ENCODE results near the gene FBXW7. TPM values are rescaled to one million over a fixed set of nuclear protein-coding genes. Genes with fewer than 3 reads are reported as not detected.

FBXW7 gene
- total and polyA plus RNA-seq, 4 experiments from 2014 or later, result 36.2 to 148 (median 92.9) TPM

GRCh38 chr4:152278505-152279233 is 257.2 kb downstream of the FBXW7 start:
- POLR2A ChIA-PET (ENCODE audit: partially characterized antibody), result interaction anchor here (1.3 kb wide), 2 partner anchors 23 to 33 kb away, joined by 3 to 4 read pairs; no protein-coding TSS in a partner anchor
- Histone ChIP-seq H3K9me3 (ENCODE audit: control insufficient read depth in 1 of 2, low read length in 2 of 2) (no peaks in the 10 kb centered on the region), H3K27ac (ENCODE audit: low read depth, low read length) (no peak overlapping the region), H3K27me3 (ENCODE audit: insufficient read depth, low read length) (no peaks in the 10 kb centered on the region), H3K4me1 (ENCODE audit: insufficient read depth, low read length) (peaks cover 18% of the 10 kb centered on the region), H3K36me3 (ENCODE audit: insufficient read depth, low read length) (no peaks in the 10 kb centered on the region), H3K4me3 (ENCODE audit: low read length in 2 of 2) (no peak overlapping the region)
- no peaks in the 10 kb centered on the region for H3K9me3 Mint-ChIP-seq
- H3K36me3 Mint-ChIP-seq, result peaks cover 0 to 3% of the 10 kb centered on the region in 2 donors
- intact Hi-C loops (cut with micrococcal nuclease), result no loop called here
- H3K4me3 Mint-ChIP-seq, result no peak overlapping the region
- H3K27me3 Mint-ChIP-seq, result no peaks in the 10 kb centered on the region
- CTCF ChIA-PET (ENCODE audit: partially characterized antibody), result interaction anchor here (1.1 to 1.2 kb wide), 2 partner anchors 10 to 177 kb away, joined by 3 to 4 read pairs; no protein-coding TSS in a partner anchor
- DNase-seq, result no peak
- H3K27ac Mint-ChIP-seq, result peak overlapping the region in 3 of 7 donors; percentile 32 to 73 (median 46)
- H3K4me1 Mint-ChIP-seq, result peaks cover 19 to 35% (median 26%) of the 10 kb centered on the region in 4 donors

GRCh38 chr4:152278172-152278504 is 257.8 kb downstream of the FBXW7 start:
- POLR2A ChIA-PET (ENCODE audit: partially characterized antibody), result interaction anchor here (1.1 to 1.3 kb wide), 2 partner anchors 23 to 29 kb away, joined by 3 to 4 read pairs; no protein-coding TSS in a partner anchor
- Mint-ChIP-seq H3K27ac (peak overlapping the region in 1 of 7 donors; percentile 29), H3K27me3 (no peaks in the 10 kb centered on the region)

GRCh38 chr4:152277333-152277732 is 258.6 kb downstream of the FBXW7 start:
- ChIA-PET CTCF (ENCODE audit: partially characterized antibody) (interaction anchor here (1.2 kb wide), 1 partner anchor 15 kb away, joined by 5 read pairs; no protein-coding TSS in a partner anchor), POLR2A (ENCODE audit: partially characterized antibody) (interaction anchor here (1.1 to 1.3 kb wide), 2 partner anchors 22 to 30 kb away, joined by 3 to 4 read pairs; no protein-coding TSS in a partner anchor)
- peaks cover 18 to 23% (median 20%) of the 10 kb centered on the region in 4 donors for H3K4me1 Mint-ChIP-seq
- no peaks in the 10 kb centered on the region for H3K27me3 Mint-ChIP-seq
- DNase-seq, result no peak
- intact Hi-C loops (cut with micrococcal nuclease), result no loop called here
- Histone ChIP-seq H3K27me3 (ENCODE audit: insufficient read depth, low read length) (no peaks in the 10 kb centered on the region), H3K9me3 (ENCODE audit: control insufficient read depth in 1 of 2, low read length in 2 of 2) (no peaks in the 10 kb centered on the region), H3K4me1 (ENCODE audit: insufficient read depth, low read length) (peaks cover 17% of the 10 kb centered on the region), H3K4me3 (ENCODE audit: low read length in 2 of 2) (no peak overlapping the region), H3K36me3 (ENCODE audit: insufficient read depth, low read length) (no peaks in the 10 kb centered on the region), H3K27ac (ENCODE audit: low read depth, low read length) (no peak overlapping the region)
- H3K9me3 Mint-ChIP-seq, result no peaks in the 10 kb centered on the region
- peak overlapping the region in 1 of 7 donors; percentile 13 for H3K27ac Mint-ChIP-seq
- H3K4me3 Mint-ChIP-seq, result no peak overlapping the region
- peaks cover 0 to 3% of the 10 kb centered on the region in 2 donors for H3K36me3 Mint-ChIP-seq

More at GRCh38 chr4:152278172-152278504, 257.8 kb downstream of the FBXW7 start:
- Histone ChIP-seq H3K4me3 (ENCODE audit: low read length in 2 of 2) (no peak overlapping the region), H3K36me3 (ENCODE audit: insufficient read depth, low read length) (no peaks in the 10 kb centered on the region), H3K4me1 (ENCODE audit: insufficient read depth, low read length) (peaks cover 18% of the 10 kb centered on the region), H3K27me3 (ENCODE audit: insufficient read depth, low read length) (no peaks in the 10 kb centered on the region), H3K9me3 (ENCODE audit: control insufficient read depth in 1 of 2, low read length in 2 of 2) (no peaks in the 10 kb centered on the region), H3K27ac (ENCODE audit: low read depth, low read length) (no peak overlapping the region)
- Mint-ChIP-seq H3K4me1 (peaks cover 19 to 31% (median 24%) of the 10 kb centered on the region in 4 donors), H3K9me3 (no peaks in the 10 kb centered on the region), H3K4me3 (no peak overlapping the region), H3K36me3 (peaks cover 0 to 3% of the 10 kb centered on the region in 2 donors)
- intact Hi-C loops (cut with micrococcal nuclease), result no loop called here
- DNase-seq, result no peak
- CTCF ChIA-PET (ENCODE audit: partially characterized antibody), result interaction anchor here (1.1 to 1.2 kb wide), 2 partner anchors 16 to 177 kb away, joined by 4 to 5 read pairs; no protein-coding TSS in a partner anchor

GRCh38 chr4:152273343-152273742 is 262.5 kb downstream of the FBXW7 start:
- no peak overlapping the region for H3K27ac ChIP-seq (ENCODE audit: low read depth, low read length)
- H3K9me3 ChIP-seq (ENCODE audit: control insufficient read depth in 1 of 2, low read length in 2 of 2), result no peaks in the 10 kb centered on the region
- H3K36me3 ChIP-seq (ENCODE audit: insufficient read depth, low read length), result no peaks in the 10 kb centered on the region
- H3K4me1 Mint-ChIP-seq, result no peaks in the 10 kb centered on the region
- no peaks in the 10 kb centered on the region for H3K4me1 ChIP-seq (ENCODE audit: insufficient read depth, low read length)
- no peak overlapping the region for H3K4me3 Mint-ChIP-seq
- no peak for DNase-seq
- intact Hi-C loops (cut with micrococcal nuclease), result no loop called here
- ChIA-PET POLR2A (ENCODE audit: partially characterized antibody) (no interaction called here), CTCF (ENCODE audit: partially characterized antibody) (no interaction called here)
- no peaks in the 10 kb centered on the region for H3K27me3 ChIP-seq (ENCODE audit: insufficient read depth, low read length)
- peaks cover 0 to 3% of the 10 kb centered on the region in 2 donors for H3K36me3 Mint-ChIP-seq
- no peak overlapping the region for H3K4me3 ChIP-seq (ENCODE audit: low read length in 2 of 2)
- peak overlapping the region in 1 of 7 donors; percentile 48 for H3K27ac Mint-ChIP-seq
- no peaks in the 10 kb centered on the region for H3K27me3 Mint-ChIP-seq
- no peaks in the 10 kb centered on the region for H3K9me3 Mint-ChIP-seq

Small RNAs within 50 kb of the gene (microRNA-seq; reads per million reads assigned to microRNA genes)
- gene MIR3140 (ENCODE audit: borderline microRNAs expressed, borderline number of aligned reads, borderline replicate concordance), result 0.72 reads per million

Other genes starting within 250 kb of the FBXW7 start
- 10 to 100 TPM; 35.2 to 38.6 TPM for gene TMEM154, start 143.9 kb upstream of the FBXW7 start, total RNA-seq
- 10 to 100 TPM; 41.9 to 46.7 TPM for gene TMEM154, start 143.9 kb upstream of the FBXW7 start, polyA plus RNA-seq
- under 1 TPM; 0.12 to 0.17 TPM for gene TIGD4, start 243.6 kb upstream of the FBXW7 start, total RNA-seq
- gene TIGD4, start 243.6 kb upstream of the FBXW7 start, polyA plus RNA-seq, result not detected
- gene ARFIP1, start 243.9 kb upstream of the FBXW7 start, total RNA-seq, result 10 to 100 TPM; 12.5 to 16.5 TPM
- 10 to 100 TPM; 12.8 to 15.3 TPM for gene ARFIP1, start 243.9 kb upstream of the FBXW7 start, polyA plus RNA-seq

Data from CD4-positive, alpha-beta memory T cell (primary cell).